Kasumi-1 (cell line): ENCODE measurements around the gene MAP7.
"Not testable (repeated sequence)": the region's sequence is repeated elsewhere in the genome, so short reads cannot be mapped to it uniquely, and the experiment has no call there.

Source experiments
- DNase-seq, 2 experiments: peaks; one replicate each; lab custom pipeline; 2025; lab: John Stamatoyannopoulos, UW

MAP7 gene

GRCh38 chr6:136421537-136422158 is 128.6 kb downstream of the MAP7 start:
- no peak for DNase-seq

- DNase-seq, result no peak
These were observed 129.4 kb downstream of the MAP7 start for GRCh38 chr6:136420853-136421252.

DNA sequence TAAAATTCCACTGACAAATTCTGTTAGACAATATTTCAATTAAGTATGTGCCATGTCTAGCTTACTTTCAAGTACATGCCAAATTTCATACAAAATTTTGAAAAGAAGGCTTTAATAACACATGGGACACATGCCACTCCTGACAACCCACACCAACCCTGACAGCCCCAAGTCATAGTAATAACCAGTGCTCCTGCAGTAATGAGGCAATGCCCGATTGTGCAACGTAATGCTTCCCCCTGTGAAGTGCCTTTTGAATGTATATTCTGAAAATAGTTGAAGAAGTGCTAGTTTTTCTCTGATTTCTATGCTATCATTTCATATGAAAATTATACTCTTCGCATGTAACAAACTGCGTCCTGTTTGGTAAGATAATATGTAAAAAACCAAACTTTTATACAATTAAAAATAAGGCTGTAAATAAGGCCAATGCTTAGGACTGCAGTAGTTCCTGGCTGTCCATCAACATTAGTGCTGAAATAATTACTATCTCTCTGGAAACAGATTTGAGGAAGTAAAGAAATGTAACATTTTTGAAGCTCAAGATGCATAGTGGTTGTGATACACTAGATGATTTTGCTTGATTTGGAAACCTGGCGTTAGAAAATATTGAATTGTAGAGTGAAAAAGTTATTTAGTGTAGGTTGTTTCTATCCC is 134.7 kb downstream of the MAP7 start:
- peak; percentile 65 to 82 for DNase-seq

- no peak for DNase-seq
These were observed 137.8 kb downstream of the MAP7 start for GRCh38 chr6:136412410-136412809.

DNA sequence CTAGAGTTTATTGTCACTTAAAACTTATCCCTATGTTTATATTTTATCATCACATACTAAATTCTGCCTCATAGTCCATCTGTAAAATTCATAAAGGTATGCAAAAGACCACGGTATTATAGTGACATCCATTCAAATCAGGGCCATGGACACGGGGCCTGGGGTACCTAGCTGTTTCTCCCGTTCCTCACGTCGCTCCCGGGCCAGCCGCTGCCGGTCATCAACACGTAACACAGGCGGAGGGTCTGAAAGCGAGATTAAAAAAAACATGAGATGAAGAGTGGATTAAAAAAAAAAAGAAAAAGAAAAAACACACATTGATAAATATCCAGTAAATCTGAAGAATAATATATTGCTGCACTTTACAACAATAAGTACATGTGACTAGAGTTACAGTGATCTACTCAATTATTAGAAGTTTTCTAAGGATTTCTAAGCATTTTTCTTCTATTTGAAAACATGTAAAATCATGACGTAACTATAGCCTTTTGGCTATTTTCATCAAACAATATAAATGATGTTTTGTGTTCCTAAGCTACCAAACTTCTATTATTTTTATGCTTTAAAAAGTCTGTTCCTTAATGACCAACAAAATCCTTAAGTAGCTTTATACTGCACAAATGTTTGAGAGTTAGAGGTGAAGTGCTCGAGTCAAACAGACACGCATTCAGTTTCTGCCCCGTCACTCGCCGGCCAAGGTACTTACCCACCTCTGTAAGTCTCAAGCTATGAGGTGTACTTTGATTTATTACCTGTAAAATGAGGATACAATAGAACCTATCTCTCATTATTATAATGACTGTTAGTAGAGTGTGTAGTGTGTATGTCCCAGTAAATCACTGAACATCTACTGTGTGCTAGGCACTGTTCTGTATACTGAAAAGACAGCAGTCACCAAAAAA is 138.5 kb downstream of the MAP7 start:
- DNase-seq, result no peak

- DNase-seq, result no peak
These were observed 139.2 kb downstream of the MAP7 start for GRCh38 chr6:136411025-136411325.

DNA sequence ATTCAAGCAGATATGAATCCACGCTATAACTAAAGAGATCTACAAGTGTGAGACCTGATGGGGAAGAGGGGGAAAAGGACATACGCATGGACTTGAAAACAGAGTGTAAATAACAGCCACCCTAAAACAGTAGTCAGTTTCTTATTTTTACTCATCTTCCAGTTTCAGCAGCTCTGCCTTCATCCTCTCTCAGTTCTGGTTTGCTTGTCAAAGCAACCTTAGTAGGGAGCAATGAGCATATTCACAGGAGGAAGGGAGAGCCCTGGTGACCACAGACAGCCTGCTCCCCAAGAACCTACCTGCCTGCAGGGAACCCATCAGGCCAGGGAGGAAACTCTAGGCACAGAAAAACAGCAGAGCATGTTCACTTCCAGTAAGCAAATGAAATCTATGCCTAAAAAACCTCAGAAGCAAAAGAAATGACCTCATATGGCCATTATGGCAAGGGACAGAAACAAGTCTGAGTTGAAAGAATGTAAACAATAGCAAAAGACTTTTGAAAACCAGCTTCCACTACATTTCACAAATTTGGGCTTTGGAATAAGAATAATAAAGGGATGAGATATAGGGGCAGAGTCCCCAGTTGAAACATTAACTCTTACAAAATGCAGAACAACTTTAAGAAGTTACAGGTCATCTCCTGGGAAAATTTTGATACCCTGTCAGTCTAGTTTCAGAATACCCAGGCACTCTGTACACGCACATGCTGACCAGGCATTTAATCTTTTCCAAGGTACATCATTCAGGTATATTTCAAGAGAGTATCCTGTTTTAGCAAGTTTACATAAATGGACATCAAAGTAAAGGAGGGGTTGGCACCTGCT is 139.8 kb downstream of the MAP7 start:
- no peak for DNase-seq

- no peak for DNase-seq
These were observed 140.6 kb downstream of the MAP7 start for GRCh38 chr6:136409597-136409996.

DNA sequence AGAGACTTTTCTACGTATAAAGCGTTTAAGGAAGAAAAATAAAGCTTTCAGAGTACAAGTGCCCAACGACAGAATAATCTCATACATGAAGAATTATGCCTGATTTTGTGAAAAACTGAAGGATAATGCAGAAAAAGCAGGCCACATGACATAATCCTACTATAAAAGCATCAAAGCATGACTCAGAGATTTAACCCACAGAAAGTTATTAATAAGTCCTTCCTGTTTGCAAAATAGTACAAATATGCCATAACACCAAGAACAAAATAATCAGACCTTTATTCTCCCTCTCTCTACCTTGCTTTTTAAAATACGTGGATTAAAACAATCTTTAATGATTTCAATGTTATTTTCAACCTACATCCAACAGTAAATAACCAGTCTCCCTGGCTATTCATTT is 142.0 kb downstream of the MAP7 start:
- no peak for DNase-seq

GRCh38 chr6:136405420-136406029 is 144.7 kb downstream of the MAP7 start:
- DNase-seq, result peak; percentile 8 to 14

GRCh38 chr6:136404627-136405419 is 145.4 kb downstream of the MAP7 start:
- peak in 1 of 2 experiments; percentile 1 for DNase-seq

DNA sequence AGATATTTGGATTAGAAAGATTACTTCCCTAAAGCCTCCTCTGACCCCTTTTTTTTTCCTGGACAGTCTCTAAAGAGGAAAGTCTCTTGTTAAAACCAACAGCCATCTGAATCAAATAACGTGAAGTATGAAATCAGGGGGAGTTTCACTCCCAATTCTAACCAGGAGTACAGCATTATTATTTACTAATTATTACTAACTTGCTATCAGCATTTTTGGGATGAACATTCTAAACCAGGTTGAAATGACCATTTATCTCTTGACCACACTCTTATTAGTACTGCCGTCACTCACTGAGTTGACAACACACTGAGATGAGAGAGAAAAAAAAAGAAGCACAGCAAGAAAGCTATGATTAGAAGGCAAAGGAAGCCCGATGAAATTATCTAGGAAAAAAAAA is 146.2 kb downstream of the MAP7 start:
- no peak for DNase-seq

GRCh38 chr6:136403110-136403980 is 146.9 kb downstream of the MAP7 start:
- no peak for DNase-seq

DNA sequence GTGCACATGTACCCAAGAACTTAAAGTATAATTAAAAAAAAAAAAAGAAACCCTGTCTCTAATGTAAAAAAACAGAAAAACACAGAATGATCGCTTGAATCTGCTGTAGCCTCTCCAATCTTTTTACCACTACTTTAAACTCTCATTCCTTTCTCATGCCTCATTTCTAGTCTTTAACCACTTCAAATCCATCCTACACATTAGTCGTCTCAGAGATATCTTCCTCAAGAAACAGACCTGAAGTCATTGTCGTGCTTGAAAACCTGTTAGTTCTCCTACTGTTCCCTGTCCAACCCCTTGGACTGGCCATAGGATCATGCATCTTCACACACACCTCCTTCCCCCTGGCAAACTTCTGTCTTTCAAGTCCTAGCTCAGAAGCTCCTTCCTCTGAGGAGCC is 148.5 kb downstream of the MAP7 start:
- no peak for DNase-seq

- DNase-seq, result not testable (repeated sequence)
These were observed 149.0 kb downstream of the MAP7 start for GRCh38 chr6:136401236-136401635.

GRCh38 chr6:136398453-136398852 is 151.8 kb downstream of the MAP7 start:
- DNase-seq, result no peak

DNA sequence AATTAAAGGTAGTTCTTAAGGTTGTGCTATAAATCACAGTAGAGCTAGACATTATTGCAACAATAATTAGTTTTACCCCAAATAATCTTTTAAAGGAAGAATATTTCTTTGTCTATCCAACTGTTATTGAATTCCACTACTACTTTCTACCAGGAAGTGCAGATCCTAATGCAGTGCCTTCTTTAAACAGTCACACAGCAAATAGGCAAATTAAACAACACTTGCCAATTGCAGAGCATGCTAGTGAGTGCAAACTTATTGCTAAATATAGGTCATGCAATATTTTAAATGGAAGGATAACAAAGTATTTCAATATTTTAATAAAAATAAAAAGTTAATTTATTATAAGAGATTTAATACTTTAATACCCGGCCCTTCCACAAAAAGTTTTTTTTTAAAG is 153.3 kb downstream of the MAP7 start:
- DNase-seq, result no peak

GRCh38 chr6:136390959-136391358 is 159.3 kb downstream of the MAP7 start:
- DNase-seq, result not testable (repeated sequence)

- DNase-seq, result no peak
These were observed 162.9 kb downstream of the MAP7 start for GRCh38 chr6:136387316-136387715.
